ENCODE results near the gene SLC25A13.

Gene SLC25A13

GRCh38 chr7:96322847-96323461 is 1.1 kb upstream of the SLC25A13 start:
- DNase-seq: no peak

GRCh38 chr7:96322373-96322695 is 436 bp upstream of the SLC25A13 start:
- no peak for DNase-seq

- peak; percentile 24 for DNase-seq
These were observed 754 bp downstream of the SLC25A13 start for GRCh38 chr7:96321031-96321657.

GRCh38 chr7:96320442-96320841 is 1.5 kb downstream of the SLC25A13 start:
- no peak for DNase-seq

- DNase-seq: no peak
These were observed 2.5 kb downstream of the SLC25A13 start for GRCh38 chr7:96319439-96319838.

GRCh38 chr7:96316949-96317348 is 4.9 kb downstream of the SLC25A13 start:
- no peak for DNase-seq

GRCh38 chr7:96315125-96315512 is 6.8 kb downstream of the SLC25A13 start:
- DNase-seq: no peak

GRCh38 chr7:96314402-96315124 is 7.3 kb downstream of the SLC25A13 start:
- no peak for DNase-seq

GRCh38 chr7:96313940-96314339 is 8.0 kb downstream of the SLC25A13 start:
- no peak for DNase-seq

- DNase-seq: no peak
These were observed 9.4 kb downstream of the SLC25A13 start for GRCh38 chr7:96312502-96312901.

GRCh38 chr7:96311967-96312366 is 9.9 kb downstream of the SLC25A13 start:
- no peak for DNase-seq

- DNase-seq: no peak
These were observed 11.8 kb downstream of the SLC25A13 start for GRCh38 chr7:96310110-96310509.

- no peak for DNase-seq
These were observed 13.0 kb downstream of the SLC25A13 start for GRCh38 chr7:96308950-96309263.

GRCh38 chr7:96308253-96308949 is 13.5 kb downstream of the SLC25A13 start:
- DNase-seq: no peak

GRCh38 chr7:96306385-96307125 is 15.3 kb downstream of the SLC25A13 start:
- no peak for DNase-seq

GRCh38 chr7:96305915-96306314 is 16.0 kb downstream of the SLC25A13 start:
- DNase-seq: no peak

- DNase-seq: no peak
These were observed 17.3 kb downstream of the SLC25A13 start for GRCh38 chr7:96304573-96304972.

- no peak for DNase-seq
These were observed 18.0 kb downstream of the SLC25A13 start for GRCh38 chr7:96303686-96304443.

GRCh38 chr7:96303105-96303685 is 18.7 kb downstream of the SLC25A13 start:
- DNase-seq: no peak

GRCh38 chr7:96300986-96301385 is 20.9 kb downstream of the SLC25A13 start:
- DNase-seq: no peak

- no peak for DNase-seq
These were observed 21.4 kb downstream of the SLC25A13 start for GRCh38 chr7:96300502-96300901.

- no peak for DNase-seq
These were observed 22.4 kb downstream of the SLC25A13 start for GRCh38 chr7:96299496-96299895.

Measured in T-helper 9 cell (primary cell).